GM19023 (cell line): ENCODE data around the gene OR52E8.

Source experiments
- ATAC-seq: cut with Tn5 transposase; IDR thresholded peaks from one replicate; pipeline ENCODE4 v1.9.1; 2021; ENCODE audit warnings: mild to moderate bottlenecking, moderate library complexity; ENCODE audit not compliant: unreplicated experiment

Gene OR52E8

GRCh38 chr11:5808500-5809121 is 48.9 kb downstream of the OR52E8 start, which contains the start of gene OR52N2:
Gene OR52N2 (plus strand): TSS chr11:5808924. CDS start chr11:5820336, 11,412 bp downstream.
- peak; percentile 97 for ATAC-seq

GRCh38 chr11:5807580-5807979 is 49.9 kb downstream of the OR52E8 start:
- ATAC-seq: no peak
